Measurements from ENCODE around the gene NUP153.
"Not testable (repeated sequence)": the region's sequence is repeated elsewhere in the genome, so short reads cannot be mapped to it uniquely, and the experiment has no call there.

Gene NUP153

DNA sequence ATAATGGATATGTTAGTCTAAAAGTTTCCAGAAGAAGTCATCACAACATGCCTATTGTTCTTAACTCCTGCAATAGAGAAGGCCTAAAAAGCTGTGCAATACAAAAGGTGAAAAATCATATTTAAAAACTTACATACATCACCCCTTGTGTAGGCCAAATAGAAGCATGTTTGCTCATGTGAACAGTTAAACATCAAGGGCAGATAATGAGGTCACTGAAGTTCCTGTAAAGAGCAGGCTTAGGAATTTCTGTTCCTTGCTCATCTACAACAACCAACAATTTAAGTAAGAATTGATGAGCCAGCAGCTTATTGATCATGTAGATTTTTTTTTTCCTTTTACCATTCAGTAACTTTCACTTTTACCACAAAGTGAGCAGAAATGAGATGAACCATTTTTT, 7.5 kb upstream of the NUP153 start:
- no peak for DNase-seq (ENCODE audit: low spot score)

DNA sequence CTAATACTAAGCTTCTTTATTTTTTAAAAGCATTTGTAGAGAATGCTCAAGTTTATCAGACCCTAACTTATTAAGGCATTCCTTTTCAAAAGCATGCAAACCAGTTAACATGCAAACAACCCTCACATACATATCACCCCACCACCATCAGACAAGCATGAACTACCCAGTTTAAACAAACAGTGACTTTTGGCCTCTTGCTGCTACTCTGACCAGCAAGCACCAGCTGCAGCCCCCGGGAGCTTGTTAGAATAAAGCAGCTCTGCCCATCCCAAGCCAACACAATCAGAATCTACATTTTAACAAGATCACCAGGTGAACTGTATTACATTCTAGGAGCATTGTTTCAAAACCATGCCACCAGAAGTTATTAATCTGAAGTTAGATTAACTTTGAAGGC, 5.9 kb upstream of the NUP153 start:
- no peak for DNase-seq (ENCODE audit: low spot score)

DNA sequence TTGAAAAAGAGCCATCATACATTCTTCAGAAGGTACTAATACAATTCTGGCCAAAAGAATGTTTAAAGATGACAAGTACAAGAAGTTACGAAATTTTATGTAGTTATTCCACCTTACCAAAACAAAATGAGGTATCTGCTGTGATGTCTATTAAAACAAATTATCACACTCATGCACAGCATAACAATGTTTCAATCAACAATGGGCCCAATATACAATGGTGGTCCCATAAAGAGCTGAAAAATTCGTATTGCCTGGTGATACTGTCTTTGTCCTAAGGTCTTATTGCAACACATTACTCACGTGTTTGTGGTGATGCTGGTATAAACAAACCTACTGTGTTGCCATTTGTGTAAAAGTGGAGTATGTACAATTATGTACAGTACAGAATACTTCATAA, 3.6 kb upstream of the NUP153 start:
- no peak for DNase-seq (ENCODE audit: low spot score)

DNA sequence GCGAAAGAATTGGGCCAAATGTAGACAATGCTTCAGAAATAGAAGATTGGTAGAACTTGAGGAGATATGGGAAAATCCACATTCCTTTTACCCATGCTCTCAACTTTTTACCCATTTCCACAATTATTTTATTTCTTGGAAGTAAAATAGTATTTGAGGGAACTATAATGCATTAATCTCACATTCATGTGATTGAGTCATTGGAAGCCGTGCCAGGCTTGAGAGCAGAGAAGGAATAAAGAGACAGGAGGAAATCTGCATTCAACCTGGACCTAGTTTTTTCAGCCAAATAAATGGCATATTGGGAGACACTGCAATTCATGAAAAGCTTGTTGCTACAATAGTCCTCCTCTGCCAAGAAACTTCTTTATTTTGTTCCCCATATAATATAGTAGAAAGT, 2.8 kb upstream of the NUP153 start:
- DNase-seq (ENCODE audit: low spot score), result no peak

DNA sequence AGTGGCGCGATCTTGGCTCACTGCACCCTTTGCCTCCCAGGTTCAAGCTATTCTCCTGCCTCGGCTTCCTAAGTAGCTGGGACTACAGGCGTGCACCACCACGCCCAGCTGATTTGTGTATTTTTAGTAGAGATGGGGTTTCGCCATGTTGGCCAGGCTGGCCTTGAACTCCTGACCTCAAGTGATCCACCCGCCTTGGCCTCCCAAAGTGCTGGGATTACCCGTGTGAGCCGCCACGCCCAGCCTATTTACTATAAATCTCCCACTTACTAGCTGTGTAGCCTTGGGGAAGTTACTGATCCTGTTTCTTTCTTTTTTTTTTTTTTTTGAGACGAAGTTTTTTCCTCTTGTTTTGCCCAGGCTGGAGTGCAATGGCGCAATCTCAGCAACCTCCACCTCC, 1.3 kb upstream of the NUP153 start:
- DNase-seq (ENCODE audit: low spot score), result not testable (repeated sequence)

DNA sequence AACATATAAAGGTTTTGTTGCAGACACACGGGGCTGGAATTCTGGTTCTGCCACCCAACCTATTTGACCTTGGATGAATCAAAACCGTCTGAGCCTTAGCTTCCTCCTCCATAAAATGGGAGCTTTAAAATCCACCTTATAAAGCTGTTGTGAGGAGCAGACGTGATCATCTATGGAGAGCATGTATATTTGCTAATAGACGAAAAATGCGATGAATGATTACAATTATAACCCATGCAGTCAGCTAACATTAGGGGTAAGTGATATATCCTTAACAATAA, 586 bp upstream of the NUP153 start:
- DNase-seq (ENCODE audit: low spot score), result no peak

DNA sequence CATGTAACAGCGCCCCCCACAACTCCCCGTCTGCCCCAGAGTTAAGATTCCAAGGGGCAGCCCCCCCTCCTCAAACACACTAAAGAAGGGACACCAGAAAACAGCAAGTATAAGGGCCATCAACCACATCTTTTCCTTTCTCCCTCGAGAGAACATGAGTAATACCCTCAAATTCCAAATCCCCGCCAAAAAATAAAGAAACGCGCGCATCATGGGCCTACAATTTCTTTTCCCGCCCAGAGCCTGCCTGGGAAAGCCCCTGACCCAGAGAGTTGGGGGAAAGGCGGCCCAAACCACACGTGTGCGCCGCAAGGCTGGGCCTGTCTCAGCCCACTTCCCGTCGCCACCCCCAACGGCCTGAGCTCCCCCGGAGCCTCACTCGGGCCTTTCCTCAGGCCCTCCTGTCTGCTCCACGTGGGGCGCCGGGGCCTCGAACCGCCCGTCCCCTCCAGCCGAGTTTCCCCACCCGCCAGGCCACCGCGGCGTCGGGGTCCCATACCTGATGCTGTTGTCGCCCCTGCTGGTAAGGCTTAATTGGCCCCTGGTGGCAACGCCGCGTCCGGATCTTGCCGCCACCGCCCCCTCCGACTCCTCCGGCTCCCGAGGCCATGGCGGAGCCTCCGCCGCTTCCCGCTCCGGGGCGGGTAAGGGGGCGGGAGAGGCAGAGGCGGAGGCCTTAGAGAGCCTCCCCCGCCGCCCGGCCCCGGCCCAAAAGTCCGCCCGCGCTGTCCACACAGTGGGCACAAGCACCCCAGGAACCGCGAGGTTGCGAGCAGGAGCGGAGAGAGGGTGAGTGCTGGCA, 746 bp downstream of the NUP153 start:
- DNase-seq (ENCODE audit: low spot score), result peak; percentile 90

DNA sequence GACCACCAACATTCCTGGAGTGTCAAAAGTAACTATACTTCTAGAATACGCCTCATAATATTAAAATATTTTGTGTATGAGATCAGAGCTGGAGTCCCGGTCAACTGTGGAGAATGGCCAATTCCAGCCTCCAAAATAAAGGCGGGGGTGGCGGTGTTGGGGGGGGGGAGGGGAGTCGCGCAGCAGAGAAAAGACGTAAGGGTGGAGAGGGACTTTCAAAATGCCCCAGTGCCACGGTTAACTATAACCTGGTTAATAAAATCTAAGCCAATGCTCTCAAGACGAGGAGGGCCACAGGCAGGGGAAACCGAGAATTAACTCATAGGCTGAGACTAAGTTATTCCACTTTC, 1.3 kb downstream of the NUP153 start:
- DNase-seq (ENCODE audit: low spot score), result no peak

DNA sequence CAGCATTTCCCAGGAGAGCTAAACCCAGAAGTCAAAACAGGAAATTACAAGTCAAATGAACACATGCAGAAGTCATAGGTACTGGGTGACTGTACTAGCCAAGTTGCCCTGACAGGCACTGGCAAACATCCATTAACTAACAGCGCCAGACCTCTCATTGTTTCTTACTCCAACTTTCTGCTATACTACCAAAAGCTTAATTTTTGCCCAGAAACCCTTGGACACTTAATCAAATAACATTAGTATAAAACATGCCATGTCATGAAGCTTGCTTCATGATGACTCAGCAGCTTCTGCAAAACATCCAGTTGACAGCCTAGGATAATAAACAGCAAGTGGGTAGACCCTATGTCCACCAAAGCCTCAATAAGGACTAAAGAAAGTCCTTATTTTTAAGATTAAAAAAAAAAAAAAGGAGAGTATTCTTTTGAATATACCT, 3.5 kb downstream of the NUP153 start:
- DNase-seq (ENCODE audit: low spot score), result peak; percentile 67

DNA sequence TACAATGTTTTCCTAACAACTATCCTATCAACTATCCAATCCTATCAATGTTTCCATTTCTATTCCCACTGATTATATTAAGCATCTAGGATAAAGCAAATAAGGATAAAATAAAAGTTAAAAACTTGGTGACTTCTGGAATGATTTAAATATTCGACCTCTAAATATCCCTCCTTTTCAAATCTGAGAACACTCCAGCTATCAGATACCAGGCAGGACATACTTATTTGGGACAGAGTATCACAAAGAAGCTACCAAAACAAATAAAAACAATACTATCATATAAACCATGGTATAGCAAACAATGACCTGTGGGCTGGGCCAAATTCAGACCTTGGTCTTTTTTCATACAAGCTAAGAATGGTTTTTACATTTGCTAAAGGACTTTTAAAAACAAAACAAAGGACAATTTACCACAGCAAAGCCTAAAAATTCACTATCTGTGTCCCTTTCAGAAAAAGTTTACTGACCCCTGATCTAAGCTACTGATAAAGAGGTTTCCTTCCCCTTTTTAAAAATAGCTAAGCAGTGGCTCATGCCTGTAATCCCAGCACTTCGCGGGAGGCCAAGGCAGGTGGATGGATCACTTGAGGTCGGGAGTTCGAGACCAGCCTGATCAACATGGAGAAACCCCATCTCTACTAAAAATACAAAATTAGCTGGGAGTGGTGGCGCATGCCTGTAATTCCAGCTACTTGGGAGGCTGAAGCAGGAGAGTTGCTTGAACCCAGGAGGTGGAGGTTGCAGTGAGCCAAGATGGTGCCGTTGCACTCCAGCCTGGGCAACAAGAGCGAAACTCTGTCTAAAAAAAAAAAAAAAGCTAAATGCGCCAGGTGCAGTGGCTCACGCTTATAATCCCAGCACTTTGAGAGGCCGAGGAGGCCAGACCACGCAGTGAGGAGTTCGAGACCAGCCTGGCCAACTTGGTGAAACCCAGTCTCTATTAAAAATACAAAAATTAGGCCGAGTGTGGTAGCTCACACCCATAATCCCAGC, 6.0 kb downstream of the NUP153 start:
- DNase-seq (ENCODE audit: low spot score), result no peak

DNA sequence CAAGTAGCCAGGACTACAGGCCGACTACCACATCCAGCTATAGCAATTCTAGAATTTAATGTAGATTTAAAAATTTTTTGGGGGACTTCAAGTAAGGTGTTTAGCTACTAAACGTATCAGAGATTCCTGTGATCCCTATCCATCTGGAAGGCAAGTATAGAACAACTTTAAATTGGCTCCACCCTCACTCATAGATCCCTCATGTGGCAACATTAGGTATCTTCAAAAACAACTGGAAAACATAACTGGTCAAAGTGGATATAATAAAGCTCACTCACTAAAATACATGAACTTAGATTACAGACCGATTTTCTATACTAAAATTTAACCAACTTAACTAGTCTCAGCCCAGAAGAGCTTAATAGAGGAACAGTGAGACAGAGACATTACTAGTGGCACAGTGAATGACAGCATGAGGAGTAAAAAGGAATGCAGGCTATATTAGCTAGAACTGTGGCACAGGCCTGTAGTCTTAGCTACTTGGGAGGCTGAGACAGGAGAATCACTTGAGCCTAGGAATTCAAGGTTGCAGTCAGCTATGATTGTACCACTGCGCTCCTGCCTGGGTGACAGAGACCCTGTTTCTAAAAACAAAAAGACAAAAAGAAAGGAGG, 14.7 kb downstream of the NUP153 start:
- no peak for DNase-seq (ENCODE audit: low spot score)

DNA sequence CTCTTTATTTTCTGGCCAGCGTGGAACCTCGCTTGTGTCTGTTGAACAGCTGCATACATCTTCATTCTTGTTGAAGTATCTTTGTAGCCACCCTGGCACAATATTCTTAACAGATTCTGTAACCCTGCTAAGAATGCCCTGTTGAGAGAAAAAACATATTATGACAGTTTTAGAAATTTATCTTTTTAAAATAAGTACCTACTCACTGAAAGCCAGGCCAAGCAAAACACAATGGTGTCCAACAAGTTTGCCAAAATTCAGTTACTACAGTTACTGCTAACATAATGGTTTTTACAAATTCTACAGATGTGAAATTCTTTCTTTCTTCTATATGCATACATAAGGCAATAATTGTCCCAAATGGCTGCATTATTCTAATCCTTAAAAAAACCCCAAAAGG, 18.2 kb downstream of the NUP153 start:
- no peak for DNase-seq (ENCODE audit: low spot score)

DNA sequence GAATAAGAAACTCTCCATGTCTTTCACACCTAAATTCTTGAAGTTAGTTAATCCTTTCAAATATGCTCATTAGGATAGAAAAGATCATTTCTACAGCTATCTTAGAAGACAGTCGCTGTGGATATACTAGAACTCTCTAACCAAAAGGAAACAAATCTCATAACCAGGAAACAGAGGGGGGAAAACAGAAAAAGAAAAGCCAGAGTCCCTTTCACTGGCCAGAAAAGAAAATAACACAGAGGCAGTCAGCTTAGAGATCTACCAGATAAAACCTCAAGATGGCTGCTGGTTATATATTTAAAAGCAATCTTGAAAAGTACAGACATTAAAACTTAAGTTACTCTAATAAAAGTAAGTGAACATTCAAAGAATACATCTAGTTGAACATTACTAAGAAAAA, 19.6 kb downstream of the NUP153 start:
- DNase-seq (ENCODE audit: low spot score), result no peak

DNA sequence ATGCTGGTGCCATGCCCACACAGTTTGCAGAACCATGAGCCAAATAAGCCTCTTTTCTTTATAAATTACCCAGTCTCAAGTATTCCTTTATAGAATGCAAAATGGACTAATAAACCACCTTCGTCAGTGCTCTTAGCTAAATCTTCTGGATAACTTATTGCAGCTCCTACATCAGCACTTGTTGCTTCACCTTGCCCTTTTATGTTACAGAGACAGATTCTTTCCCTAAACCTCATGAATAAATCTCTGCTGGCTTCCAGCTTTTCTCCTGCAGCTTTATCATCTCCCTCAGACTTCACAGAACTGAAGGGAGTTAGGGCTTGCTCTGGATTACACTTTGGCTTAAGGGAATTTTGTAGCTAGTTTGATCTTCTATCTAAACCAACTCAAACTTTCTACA, 22.6 kb downstream of the NUP153 start:
- no peak for DNase-seq (ENCODE audit: low spot score)

DNA sequence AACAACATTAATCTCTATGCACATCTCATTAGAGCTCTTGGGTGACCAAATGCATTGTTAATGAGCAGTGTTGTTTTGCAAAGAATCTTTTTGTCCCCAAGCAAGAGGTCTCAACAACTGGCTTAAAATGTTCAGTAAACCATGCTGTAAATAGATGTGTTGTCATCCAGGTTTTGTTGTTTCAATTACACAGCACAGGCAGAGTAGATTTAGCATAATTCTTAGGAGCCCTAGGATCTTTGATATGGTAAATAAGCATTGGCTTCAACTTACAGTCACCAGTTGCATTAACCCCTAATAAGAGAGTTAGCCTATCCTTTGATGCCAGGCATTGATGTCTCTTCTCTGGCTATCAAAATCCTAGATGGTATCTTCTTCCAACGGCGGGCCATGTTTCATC, 23.3 kb downstream of the NUP153 start:
- DNase-seq (ENCODE audit: low spot score), result no peak

DNA sequence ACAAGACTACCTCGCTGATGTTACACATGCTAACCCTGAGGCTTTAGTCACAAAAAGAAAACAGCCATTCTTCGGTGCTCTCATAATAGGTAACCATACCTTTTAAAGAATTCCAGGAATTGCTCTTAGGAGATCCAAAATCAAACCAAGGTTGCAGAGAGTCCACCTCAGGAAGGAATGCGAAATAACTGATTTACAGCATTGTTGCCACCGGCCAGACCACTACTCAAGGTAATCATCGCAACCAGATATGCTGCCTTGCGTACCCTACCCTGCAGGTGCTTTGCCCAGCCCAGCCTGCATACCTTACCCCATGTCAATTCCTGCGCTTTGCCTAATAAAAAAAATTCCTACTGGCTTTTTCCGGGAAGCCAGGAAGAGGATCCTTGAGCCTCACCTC, 27.0 kb downstream of the NUP153 start:
- DNase-seq (ENCODE audit: low spot score), result no peak

DNA sequence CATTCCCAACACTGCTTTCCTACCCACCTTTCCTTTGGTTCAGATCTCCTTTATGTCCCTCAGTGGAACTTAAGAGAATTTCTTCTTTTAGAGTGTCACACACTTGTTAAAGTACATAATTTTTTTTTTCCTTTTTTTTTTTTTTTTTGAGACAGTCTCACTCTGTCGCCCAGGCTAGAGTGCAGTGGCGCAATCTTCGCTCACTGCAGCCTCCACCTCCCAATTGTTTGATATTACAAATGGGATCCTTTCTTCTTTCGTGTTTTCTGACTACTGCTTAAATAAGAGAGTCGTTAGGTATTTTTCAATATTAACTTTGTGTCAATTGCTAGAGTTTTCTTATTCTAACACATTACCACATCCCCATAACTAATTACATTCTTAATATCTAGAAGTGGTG, 29.1 kb downstream of the NUP153 start:
- no peak for DNase-seq (ENCODE audit: low spot score)

DNA sequence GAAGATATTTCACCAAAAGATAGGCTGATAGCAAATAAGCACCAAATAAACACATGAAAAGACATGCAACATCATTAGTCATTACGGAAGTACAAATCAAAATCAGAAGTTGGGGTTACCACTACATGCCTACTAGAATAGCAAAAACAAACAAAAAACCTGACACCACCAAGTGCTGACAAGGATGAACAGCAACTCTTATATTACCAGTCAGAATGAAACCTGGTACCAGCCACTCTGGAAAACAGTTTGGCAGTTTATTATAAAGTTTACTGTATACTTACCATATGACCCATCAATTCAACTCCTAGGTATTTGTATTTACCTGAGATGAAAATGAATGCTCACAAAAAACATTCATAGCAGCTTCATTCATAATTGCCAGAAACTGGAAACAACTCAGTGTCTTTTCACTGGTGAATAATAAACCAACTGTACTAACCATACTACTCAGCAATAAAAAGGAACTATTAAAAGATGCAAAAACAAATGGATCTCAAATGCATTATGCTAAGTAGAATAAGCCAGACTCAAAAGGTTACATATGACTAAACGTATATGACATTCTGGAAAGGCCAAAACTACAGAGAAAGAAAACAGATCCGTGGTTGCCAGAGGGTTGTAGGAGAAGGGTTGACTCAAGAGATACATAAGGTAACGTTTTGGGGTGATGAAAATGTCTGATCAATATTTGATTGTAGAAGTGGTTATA, 33.0 kb downstream of the NUP153 start:
- no peak for DNase-seq (ENCODE audit: low spot score)

DNA sequence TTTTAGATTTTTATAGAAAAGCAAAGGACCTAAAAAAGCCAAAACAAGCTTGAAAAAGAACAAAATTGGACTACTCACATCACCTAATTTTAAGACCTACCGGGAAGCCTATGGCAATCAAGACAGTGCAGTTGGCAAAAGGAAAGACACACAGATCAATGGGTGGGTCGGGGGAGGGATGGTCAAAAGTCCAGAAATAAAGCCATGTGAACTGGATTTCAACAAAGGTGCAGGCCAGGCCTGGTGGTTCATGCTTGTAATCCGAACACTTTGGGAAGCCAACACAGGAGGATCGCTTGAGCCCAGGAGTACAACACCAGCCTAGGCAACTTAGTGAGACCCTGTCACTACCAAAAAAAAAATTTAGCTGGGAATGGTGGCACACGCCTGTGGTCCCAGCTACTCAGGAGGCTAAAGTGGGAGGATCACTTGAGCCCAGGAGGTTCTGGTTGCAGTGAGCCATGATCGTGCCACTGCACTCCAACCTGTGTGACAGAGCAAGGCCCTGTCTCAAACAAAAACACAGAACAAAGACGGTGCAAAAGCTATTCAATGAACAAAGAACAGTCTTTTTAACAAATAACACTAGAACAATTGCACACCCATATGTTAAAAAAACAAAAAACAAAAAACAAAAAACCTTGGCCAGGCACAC, 34.5 kb downstream of the NUP153 start:
- DNase-seq (ENCODE audit: low spot score), result no peak

DNA sequence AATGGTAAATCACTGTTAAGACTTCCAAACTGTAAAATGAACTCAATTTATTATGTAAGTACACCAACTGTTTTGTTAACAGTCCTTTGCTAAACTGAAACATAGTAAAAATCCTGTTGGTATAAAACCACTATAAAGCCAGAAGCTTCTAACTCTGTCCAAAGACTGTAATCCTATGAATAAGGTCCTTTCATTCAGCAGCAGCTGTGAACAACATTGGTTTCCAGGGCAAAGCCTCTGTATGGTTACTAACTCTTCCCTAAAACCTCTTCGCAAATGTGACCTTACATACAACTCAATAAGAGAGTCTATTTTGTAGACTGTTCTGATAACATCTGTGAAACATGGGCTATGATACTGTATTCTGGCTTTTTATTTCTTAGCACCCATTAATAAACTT, 40.1 kb downstream of the NUP153 start:
- DNase-seq (ENCODE audit: low spot score), result no peak

DNA sequence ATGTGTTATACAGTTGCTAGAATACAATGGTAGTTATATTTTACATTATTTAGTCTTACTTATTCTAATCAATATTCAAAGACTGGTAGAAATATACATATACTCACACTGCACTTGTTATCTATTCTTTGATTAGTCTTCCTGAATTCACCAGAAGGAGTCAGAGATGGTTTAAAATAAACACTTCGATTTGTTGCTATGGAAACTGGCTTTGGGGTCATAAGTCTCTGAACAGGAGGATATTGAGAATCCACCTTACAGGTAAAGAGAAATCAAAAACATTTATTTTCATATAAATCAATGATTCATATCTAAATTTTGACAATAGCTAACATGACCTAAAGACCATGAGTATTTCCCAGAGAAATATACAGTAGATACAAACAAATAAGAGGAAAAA, 41.6 kb downstream of the NUP153 start:
- no peak for DNase-seq (ENCODE audit: low spot score)

DNA sequence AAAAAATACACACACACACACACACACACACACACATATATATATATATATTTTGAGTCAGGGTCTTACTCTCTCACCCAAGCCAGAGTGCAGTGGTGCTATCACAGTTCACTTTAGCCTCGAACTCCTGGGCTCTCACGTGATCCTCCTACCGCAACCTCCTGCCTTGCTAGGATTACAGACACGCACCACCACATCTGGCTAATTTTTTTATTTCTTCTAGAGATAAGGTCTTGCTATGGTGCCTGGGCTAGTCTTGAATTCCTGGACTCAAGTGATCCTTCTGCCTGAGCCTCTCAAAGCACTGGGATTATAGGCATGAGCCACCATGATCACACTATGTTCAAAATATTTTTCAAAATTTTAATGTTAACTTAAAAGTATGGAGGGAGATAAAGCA, 43.5 kb downstream of the NUP153 start:
- DNase-seq (ENCODE audit: low spot score), result no peak
